Parathyroid adenoma (tissue), 2 donors: ENCODE measurements around the gene TMEM39A.

Experiments used
- H2AFZ ChIP-seq: fragments of 300-600 bp; sonication (generic); one replicate; pipeline ENCODE4 v1.7.0; 2017; ENCODE audit warnings: antibody characterized with exemption, mild to moderate bottlenecking
- H3K27ac ChIP-seq: fragments of 300-600 bp; sonication (generic); one replicate; pipeline ENCODE4 v1.7.0; 2017
- H3K27me3 ChIP-seq: fragments of 300-600 bp; sonication (generic); one replicate; pipeline ENCODE4 v1.7.0; 2017; ENCODE audit warnings: low read length; ENCODE audit not compliant: control insufficient read depth, insufficient read depth
- H3K36me3 ChIP-seq: fragments of 300-600 bp; sonication (generic); one replicate; pipeline ENCODE4 v1.7.0; 2017; ENCODE audit warnings: low read length; ENCODE audit not compliant: control insufficient read depth, insufficient read depth
- H3K4me1 ChIP-seq: fragments of 300-600 bp; sonication (generic); one replicate; pipeline ENCODE4 v1.7.0; 2017; ENCODE audit warnings: control low read depth
- H3K4me2 ChIP-seq: fragments of 300-600 bp; sonication (generic); one replicate; pipeline ENCODE4 v1.7.0; 2017; ENCODE audit warnings: low read length
- H3K4me3 ChIP-seq: fragments of 300-600 bp; sonication (generic); one replicate; pipeline ENCODE4 v1.7.0; 2017; ENCODE audit warnings: low read depth, low read length
- H3K79me2 ChIP-seq: fragments of 300-600 bp; sonication (generic); one replicate; pipeline ENCODE4 v1.7.0; 2017; ENCODE audit warnings: control low read depth
- H3K9ac ChIP-seq: fragments of 300-600 bp; sonication (generic); one replicate; pipeline ENCODE4 v1.7.0; 2017; ENCODE audit warnings: mild to moderate bottlenecking
- H3K9me3 ChIP-seq: fragments of 300-600 bp; sonication (generic); one replicate; pipeline ENCODE4 v1.7.0; 2017; ENCODE audit warnings: low read length; ENCODE audit not compliant: control insufficient read depth
- TF ChIP-seq, protein P1 (sequence below): fragments of 300-600 bp; sonication (generic); IDR thresholded peaks from one replicate; pipeline ENCODE4 v1.7.0; 2017; ENCODE audit warnings: antibody characterized with exemption, mild to moderate bottlenecking
- donor health status: primary hyperparathyroidism.

The TMEM39A gene, protein sequence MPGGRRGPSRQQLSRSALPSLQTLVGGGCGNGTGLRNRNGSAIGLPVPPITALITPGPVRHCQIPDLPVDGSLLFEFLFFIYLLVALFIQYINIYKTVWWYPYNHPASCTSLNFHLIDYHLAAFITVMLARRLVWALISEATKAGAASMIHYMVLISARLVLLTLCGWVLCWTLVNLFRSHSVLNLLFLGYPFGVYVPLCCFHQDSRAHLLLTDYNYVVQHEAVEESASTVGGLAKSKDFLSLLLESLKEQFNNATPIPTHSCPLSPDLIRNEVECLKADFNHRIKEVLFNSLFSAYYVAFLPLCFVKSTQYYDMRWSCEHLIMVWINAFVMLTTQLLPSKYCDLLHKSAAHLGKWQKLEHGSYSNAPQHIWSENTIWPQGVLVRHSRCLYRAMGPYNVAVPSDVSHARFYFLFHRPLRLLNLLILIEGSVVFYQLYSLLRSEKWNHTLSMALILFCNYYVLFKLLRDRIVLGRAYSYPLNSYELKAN

DNA sequence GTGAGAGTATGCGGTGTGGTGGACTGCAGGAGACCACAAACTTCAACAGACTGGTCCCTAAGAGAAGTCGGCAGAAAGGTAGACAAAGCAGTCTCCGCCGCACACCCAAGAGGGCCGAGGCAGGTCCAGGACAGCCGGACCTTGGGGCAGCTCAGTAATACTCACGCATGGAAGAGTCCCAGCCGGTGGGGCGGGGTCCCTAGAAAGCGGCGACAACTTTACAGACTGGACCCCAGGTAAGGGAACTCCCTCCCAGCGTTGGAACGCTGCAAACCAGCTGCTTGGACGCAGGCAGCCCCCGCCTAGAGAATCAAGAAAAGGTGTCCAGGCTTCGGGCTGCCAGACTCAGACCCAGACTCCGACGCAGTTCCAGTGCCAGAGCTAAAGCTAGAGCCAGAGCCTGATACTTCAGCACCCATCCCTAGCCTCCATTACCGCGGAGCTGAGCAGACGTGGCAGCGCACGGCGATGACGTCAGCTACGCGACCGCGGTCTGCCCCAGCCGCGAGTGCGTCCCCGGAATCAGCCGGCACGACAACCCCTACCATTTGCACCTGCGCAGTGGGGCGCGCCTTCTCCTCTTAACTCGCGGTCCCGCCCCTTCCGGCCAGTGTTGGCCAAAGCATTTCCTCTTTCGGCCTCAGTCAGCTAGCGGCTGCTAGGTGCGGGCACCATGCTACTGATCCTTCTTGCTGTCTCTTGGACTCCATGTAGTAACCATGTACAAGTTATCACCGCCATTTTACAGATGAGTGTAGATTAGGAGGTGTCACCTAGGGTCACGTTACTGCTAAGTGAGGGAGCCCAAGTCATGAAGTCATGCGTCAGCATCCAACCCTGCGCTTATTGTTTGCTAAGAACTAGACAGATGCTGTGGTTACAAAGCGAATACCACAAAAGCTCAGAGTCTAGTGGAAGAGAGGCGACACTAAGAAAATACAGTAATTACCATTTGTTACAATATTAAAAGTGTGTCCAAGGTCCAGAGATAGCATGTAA, at the start of gene TMEM39A:
Gene TMEM39A (minus strand): TSS at position 445 of the 999 bp plus-strand sequence. CDS start 1,541 bp downstream, outside the sequence.
- no peaks in the 10 kb centered on the region for H3K27me3 ChIP-seq
- H3K9ac ChIP-seq: peak within 1 kb of the TSS; percentile 89
- H3K4me1 ChIP-seq: no peaks in the 10 kb centered on the region
- peak within 1 kb of the TSS; percentile 84 for H3K4me3 ChIP-seq
- TF ChIP-seq, protein P1, sequence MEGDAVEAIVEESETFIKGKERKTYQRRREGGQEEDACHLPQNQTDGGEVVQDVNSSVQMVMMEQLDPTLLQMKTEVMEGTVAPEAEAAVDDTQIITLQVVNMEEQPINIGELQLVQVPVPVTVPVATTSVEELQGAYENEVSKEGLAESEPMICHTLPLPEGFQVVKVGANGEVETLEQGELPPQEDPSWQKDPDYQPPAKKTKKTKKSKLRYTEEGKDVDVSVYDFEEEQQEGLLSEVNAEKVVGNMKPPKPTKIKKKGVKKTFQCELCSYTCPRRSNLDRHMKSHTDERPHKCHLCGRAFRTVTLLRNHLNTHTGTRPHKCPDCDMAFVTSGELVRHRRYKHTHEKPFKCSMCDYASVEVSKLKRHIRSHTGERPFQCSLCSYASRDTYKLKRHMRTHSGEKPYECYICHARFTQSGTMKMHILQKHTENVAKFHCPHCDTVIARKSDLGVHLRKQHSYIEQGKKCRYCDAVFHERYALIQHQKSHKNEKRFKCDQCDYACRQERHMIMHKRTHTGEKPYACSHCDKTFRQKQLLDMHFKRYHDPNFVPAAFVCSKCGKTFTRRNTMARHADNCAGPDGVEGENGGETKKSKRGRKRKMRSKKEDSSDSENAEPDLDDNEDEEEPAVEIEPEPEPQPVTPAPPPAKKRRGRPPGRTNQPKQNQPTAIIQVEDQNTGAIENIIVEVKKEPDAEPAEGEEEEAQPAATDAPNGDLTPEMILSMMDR: peak; percentile 18
- H2AFZ ChIP-seq: peak within 1 kb of the TSS; percentile 99
- no peaks in the 10 kb centered on the region for H3K36me3 ChIP-seq
- peak within 1 kb of the TSS; percentile 86 for H3K27ac ChIP-seq
- peaks cover 10% of the 10 kb centered on the region for H3K79me2 ChIP-seq
- no peaks in the 10 kb centered on the region for H3K9me3 ChIP-seq
- H3K4me2 ChIP-seq: peak within 1 kb of the TSS; percentile 88

DNA sequence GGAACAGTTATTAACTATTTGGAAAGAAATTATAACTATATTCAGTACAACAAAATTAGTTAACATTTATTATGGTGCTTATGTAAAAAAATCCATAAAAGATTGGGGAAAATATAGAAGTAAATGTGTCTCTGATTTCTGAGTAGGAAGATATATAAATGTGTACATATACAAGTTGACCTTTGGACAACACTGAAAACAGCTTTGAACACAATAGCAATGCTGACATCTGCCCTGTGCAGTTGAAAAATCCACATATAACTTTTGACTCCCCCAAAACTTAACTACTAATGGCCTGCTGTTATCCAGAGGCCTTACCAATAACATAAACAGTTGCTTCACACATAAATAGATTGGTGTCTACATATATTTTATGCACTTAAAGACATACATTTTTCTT, 47.3 kb upstream of the TMEM39A start:
- H3K9me3 ChIP-seq: no peaks in the 10 kb centered on the region
- H2AFZ ChIP-seq: no peak overlapping the region
- H3K36me3 ChIP-seq: no peaks in the 10 kb centered on the region
- H3K4me2 ChIP-seq: no peak overlapping the region
- H3K27ac ChIP-seq: no peak overlapping the region
- TF ChIP-seq, protein P1: no peak
- H3K79me2 ChIP-seq: no peaks in the 10 kb centered on the region
- H3K4me1 ChIP-seq: no peaks in the 10 kb centered on the region
- no peak overlapping the region for H3K4me3 ChIP-seq
- no peaks in the 10 kb centered on the region for H3K27me3 ChIP-seq
- no peak overlapping the region for H3K9ac ChIP-seq

DNA sequence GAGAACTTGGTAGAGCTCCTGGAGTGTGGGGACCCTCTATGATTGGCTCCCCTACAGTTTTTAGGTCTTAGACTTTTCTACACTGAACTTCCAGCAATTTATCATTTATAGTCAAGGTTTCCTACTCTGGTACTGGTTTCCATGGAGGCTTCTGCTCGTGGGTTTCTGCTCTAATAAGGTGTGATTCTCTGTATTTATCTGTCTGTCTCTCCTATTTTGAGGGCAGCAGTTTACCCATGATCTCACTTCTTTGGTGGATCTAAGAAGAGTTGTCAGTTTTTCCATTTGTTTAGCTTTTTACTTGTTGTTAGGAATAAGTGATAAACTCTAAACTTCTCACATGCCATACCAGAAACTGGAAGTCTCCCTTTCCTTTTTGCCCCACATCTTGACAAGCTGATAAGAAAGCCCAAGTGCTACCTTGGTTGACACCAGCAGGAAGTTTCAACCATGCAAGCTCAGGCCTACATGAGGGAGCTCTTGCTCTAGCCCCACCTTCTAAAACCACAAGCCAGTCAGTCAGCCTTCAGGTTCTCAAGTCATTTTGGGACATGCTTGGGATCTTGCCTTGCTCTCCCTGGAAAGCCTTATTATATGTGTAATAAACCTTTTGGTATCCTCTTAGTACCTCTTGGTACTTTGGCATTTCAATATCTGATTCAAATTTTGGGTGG, 44.9 kb upstream of the TMEM39A start:
- no peak overlapping the region for H2AFZ ChIP-seq
- no peak overlapping the region for H3K4me2 ChIP-seq
- H3K36me3 ChIP-seq: no peaks in the 10 kb centered on the region
- TF ChIP-seq, protein P1: no peak
- H3K9ac ChIP-seq: no peak overlapping the region
- H3K79me2 ChIP-seq: no peaks in the 10 kb centered on the region
- no peaks in the 10 kb centered on the region for H3K4me1 ChIP-seq
- H3K27ac ChIP-seq: no peak overlapping the region
- H3K27me3 ChIP-seq: no peaks in the 10 kb centered on the region
- no peaks in the 10 kb centered on the region for H3K9me3 ChIP-seq
- H3K4me3 ChIP-seq: no peak overlapping the region

DNA sequence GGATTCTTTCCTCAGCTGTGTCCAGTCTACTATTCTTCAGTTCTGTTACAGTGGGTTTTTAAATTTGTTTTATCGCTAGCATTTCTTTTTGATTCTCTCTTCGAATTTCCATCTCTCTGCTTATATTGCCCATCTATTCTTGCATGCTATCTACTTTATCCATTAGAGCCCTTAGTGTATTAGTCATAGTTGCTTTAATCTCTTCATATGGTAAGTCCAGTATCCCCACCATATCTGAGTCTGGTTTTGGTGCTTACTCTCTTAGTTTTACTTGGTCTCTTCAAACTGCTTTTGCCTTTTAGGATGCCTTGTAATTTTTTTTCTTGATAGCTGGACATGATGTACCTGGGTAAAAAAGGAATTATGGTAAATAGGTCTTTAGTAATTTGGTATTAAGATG, 44.0 kb upstream of the TMEM39A start:
- Histone ChIP-seq H3K4me3 (no peak overlapping the region), H3K79me2 (no peaks in the 10 kb centered on the region), H3K27ac (no peak overlapping the region), H3K9me3 (no peaks in the 10 kb centered on the region), H3K27me3 (no peaks in the 10 kb centered on the region), H3K36me3 (no peaks in the 10 kb centered on the region), H2AFZ (no peak overlapping the region), H3K9ac (no peak overlapping the region), H3K4me2 (no peak overlapping the region), H3K4me1 (no peaks in the 10 kb centered on the region)
- TF ChIP-seq, protein P1: no peak
